Measurements from ENCODE around the gene TAS1R3.

DNA sequence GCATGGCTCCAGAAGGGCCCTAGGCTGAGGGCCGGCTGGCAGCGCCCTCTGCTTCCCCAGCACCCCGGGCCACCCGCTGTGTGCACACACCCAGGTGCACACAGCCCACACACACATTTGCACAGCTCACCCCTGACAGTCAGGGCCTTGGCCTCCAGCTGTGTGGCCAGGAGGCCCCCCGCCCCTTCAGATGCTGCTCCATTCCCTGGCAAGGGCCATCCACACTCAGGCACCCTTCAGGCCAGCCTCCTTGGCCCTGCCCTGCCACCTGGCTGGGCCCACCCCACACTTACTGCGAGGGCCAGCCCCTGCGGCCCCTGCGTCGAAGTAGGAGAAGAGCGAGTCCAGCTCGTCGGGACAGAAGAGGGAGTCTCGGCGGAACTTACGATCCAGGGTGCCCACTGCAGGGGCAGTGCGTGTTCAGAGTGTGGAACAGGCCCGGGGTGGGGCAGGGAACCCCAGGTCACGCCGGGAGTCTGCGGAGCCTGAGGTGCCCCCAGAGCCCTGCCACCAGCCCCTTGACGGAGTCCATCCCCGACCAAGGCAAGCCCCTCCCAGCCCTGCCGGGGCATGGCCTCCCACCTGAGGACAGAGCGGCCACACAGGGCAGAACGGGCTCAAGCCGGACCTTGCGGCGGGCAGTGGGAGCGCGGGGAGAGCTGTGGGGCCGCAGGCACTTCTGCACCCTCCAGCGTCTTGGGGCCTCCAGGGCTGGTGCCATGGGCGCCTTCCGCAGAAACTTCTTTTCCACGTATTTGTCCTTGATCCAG lies 35.7 kb upstream of the TAS1R3 start:
- TF ChIP-seq, protein P1, sequence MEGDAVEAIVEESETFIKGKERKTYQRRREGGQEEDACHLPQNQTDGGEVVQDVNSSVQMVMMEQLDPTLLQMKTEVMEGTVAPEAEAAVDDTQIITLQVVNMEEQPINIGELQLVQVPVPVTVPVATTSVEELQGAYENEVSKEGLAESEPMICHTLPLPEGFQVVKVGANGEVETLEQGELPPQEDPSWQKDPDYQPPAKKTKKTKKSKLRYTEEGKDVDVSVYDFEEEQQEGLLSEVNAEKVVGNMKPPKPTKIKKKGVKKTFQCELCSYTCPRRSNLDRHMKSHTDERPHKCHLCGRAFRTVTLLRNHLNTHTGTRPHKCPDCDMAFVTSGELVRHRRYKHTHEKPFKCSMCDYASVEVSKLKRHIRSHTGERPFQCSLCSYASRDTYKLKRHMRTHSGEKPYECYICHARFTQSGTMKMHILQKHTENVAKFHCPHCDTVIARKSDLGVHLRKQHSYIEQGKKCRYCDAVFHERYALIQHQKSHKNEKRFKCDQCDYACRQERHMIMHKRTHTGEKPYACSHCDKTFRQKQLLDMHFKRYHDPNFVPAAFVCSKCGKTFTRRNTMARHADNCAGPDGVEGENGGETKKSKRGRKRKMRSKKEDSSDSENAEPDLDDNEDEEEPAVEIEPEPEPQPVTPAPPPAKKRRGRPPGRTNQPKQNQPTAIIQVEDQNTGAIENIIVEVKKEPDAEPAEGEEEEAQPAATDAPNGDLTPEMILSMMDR (IDR thresholded peaks at IDR 0.05) = no peak
- no peak for TF ChIP-seq POLR2A (IDR thresholded peaks at IDR 0.05)
